Measurements from ENCODE around the gene PKDREJ. TPM values are rescaled to one million over a fixed set of nuclear protein-coding genes. Genes with fewer than 3 reads are reported as not detected.

The PKDREJ gene
- total and polyA plus RNA-seq, 2 experiments from 2014 or later: not detected

- no peak for TF ChIP-seq CTCF (conservative IDR thresholded peaks at IDR 0.05; ENCODE audit: low read depth in 2 of 2)
- no peak for TF ChIP-seq ZNF114 (CRISPR knock-in tag; IDR thresholded peaks at IDR 0.05)
These were observed 6.7 kb downstream of the PKDREJ start (continued) for GRCh38 chr22:46256358-46256958.

- H3K27ac Mint-ChIP-seq: no peak overlapping the region
- Histone ChIP-seq H3F3A (replicated peaks; ENCODE audit: low read depth) (no peaks in the 10 kb centered on the region), H3K4me3 (no peak overlapping the region), H2AFZ (no peak overlapping the region), H3K4me1 (ENCODE audit: insufficient read depth) (peaks cover 6% of the 10 kb centered on the region), H3K27ac (ENCODE audit: low read depth) (no peak overlapping the region), H4K20me1 (replicated peaks; ENCODE audit: insufficient read depth) (no peaks in the 10 kb centered on the region), H3K79me2 (replicated peaks; ENCODE audit: insufficient read depth) (no peaks in the 10 kb centered on the region), H3K36me3 (ENCODE audit: insufficient read depth) (no peaks in the 10 kb centered on the region), H3K27me3 (ENCODE audit: insufficient read depth) (peaks cover 10% of the 10 kb centered on the region), H3K4me2 (no peak overlapping the region), H3K9me2 (ENCODE audit: insufficient read depth) (no peaks in the 10 kb centered on the region)
- H3K4me3 Mint-ChIP-seq: peak overlapping the region; percentile 78; the same call in 1 of the 3 replicates
- no peak for DNase-seq (ENCODE audit: low spot score)
- H3K36me3 Mint-ChIP-seq (ENCODE audit: low read depth): no peaks in the 10 kb centered on the region; the same call in 2 of the 3 replicates
- TF ChIP-seq JUNB (IDR thresholded peaks at IDR 0.05; ENCODE audit: unreplicated experiment) (no peak), REST (IDR thresholded peaks at IDR 0.05; ENCODE audit: unreplicated experiment) (no peak), ZNF331 (CRISPR knock-in tag; IDR thresholded peaks at IDR 0.05; ENCODE audit: low read depth) (no peak)
- ATAC-seq: no peak
- peaks cover 14% of the 10 kb centered on the region for H3K4me1 Mint-ChIP-seq
- H3K27me3 Mint-ChIP-seq (ENCODE audit: insufficient read depth, low read depth, poor library complexity): peaks cover 19% of the 10 kb centered on the region
- no peaks in the 10 kb centered on the region; the same call in 2 of the 3 replicates for H3K9me3 Mint-ChIP-seq
These were observed 11.2 kb downstream of the PKDREJ start for GRCh38 chr22:46251816-46252380.

GRCh38 chr22:46251266-46251665 is 11.9 kb downstream of the PKDREJ start:
- Histone ChIP-seq H4K20me1 (replicated peaks; ENCODE audit: insufficient read depth) (no peaks in the 10 kb centered on the region), H2AFZ (peak overlapping the region; percentile 81; the same call in 1 of the 2 replicates), H3K4me2 (peak overlapping the region; percentile 89), H3K9me2 (ENCODE audit: insufficient read depth) (no peaks in the 10 kb centered on the region), H3K27me3 (ENCODE audit: insufficient read depth) (peaks cover 10% of the 10 kb centered on the region), H3K27ac (ENCODE audit: low read depth) (no peak overlapping the region), H3F3A (replicated peaks; ENCODE audit: low read depth) (no peaks in the 10 kb centered on the region), H3K79me2 (replicated peaks; ENCODE audit: insufficient read depth) (no peaks in the 10 kb centered on the region), H3K4me3 (peak overlapping the region; percentile 69), H3K4me1 (ENCODE audit: insufficient read depth) (peaks cover 6% of the 10 kb centered on the region), H3K36me3 (ENCODE audit: insufficient read depth) (no peaks in the 10 kb centered on the region)
- Mint-ChIP-seq H3K27me3 (ENCODE audit: insufficient read depth, low read depth, poor library complexity) (peaks cover 19% of the 10 kb centered on the region), H3K9me3 (no peaks in the 10 kb centered on the region), H3K4me1 (peaks cover 14% of the 10 kb centered on the region), H3K27ac (no peak overlapping the region), H3K4me3 (peak overlapping the region; percentile 78), H3K36me3 (ENCODE audit: low read depth) (no peaks in the 10 kb centered on the region; the same call in 2 of the 3 replicates)
- no peak for TF ChIP-seq REST (IDR thresholded peaks at IDR 0.05; ENCODE audit: unreplicated experiment)
- no peak for TF ChIP-seq ETS1 (IDR thresholded peaks at IDR 0.05)
- no peak for TF ChIP-seq JUNB (IDR thresholded peaks at IDR 0.05; ENCODE audit: unreplicated experiment)
- no peak for TF ChIP-seq ZNF331 (CRISPR knock-in tag; IDR thresholded peaks at IDR 0.05; ENCODE audit: low read depth)
- no peak for DNase-seq (ENCODE audit: low spot score)
- no peak for ATAC-seq

Measured in GM23338 (cell line).